ENCODE data around the gene PIGR. TPM values are rescaled to one million over a fixed set of nuclear protein-coding genes. Genes with fewer than 3 reads are reported as not detected.
A peak's percentile ranks its signal among the peaks of the same experiment; 100 is the strongest.

The PIGR gene
- total RNA-seq, 1 donor, result not detected

- no peak for DNase-seq (ENCODE audit: low read depth)
- no peak overlapping the region for H3K4me3 ChIP-seq (ENCODE audit: low read depth, low read length)
These were observed 6.3 kb downstream of the PIGR start for GRCh38 chr1:206939841-206940587.

GRCh38 chr1:206939131-206939530 is 7.1 kb downstream of the PIGR start:
- TF ChIP-seq CTCF (IDR thresholded peaks at IDR 0.05; ENCODE audit: insufficient read depth, low read depth, low read length), result no peak
- no peak for DNase-seq (ENCODE audit: low read depth)
- no peak overlapping the region for H3K4me3 ChIP-seq (ENCODE audit: low read depth, low read length)

More at GRCh38 chr1:206939841-206940587, 6.3 kb downstream of the PIGR start:
- TF ChIP-seq CTCF (IDR thresholded peaks at IDR 0.05; ENCODE audit: insufficient read depth, low read depth, low read length), result no peak

GRCh38 chr1:206937425-206937824 is 8.8 kb downstream of the PIGR start:
- no peak overlapping the region for H3K4me3 ChIP-seq (ENCODE audit: low read depth, low read length)
- DNase-seq (ENCODE audit: low read depth), result no peak
- no peak for TF ChIP-seq CTCF (IDR thresholded peaks at IDR 0.05; ENCODE audit: insufficient read depth, low read depth, low read length)

- H3K4me3 ChIP-seq (ENCODE audit: low read depth, low read length), result no peak overlapping the region
- peak; percentile 80 for TF ChIP-seq CTCF (IDR thresholded peaks at IDR 0.05; ENCODE audit: insufficient read depth, low read depth, low read length)
- DNase-seq (ENCODE audit: low read depth), result peak; percentile 56
These were observed 10.7 kb downstream of the PIGR start for GRCh38 chr1:206935491-206936067.

- TF ChIP-seq CTCF (IDR thresholded peaks at IDR 0.05; ENCODE audit: insufficient read depth, low read depth, low read length), result peak; percentile 71
- H3K4me3 ChIP-seq (ENCODE audit: low read depth, low read length), result no peak overlapping the region
- DNase-seq (ENCODE audit: low read depth), result peak; percentile 22
These were observed 12.8 kb downstream of the PIGR start for GRCh38 chr1:206933333-206933945.

GRCh38 chr1:206932177-206932576 is 14.1 kb downstream of the PIGR start:
- TF ChIP-seq CTCF (IDR thresholded peaks at IDR 0.05; ENCODE audit: insufficient read depth, low read depth, low read length), result no peak

More at GRCh38 chr1:206932177-206932576, 14.1 kb downstream of the PIGR start:
- no peak for DNase-seq (ENCODE audit: low read depth)
- no peak overlapping the region for H3K4me3 ChIP-seq (ENCODE audit: low read depth, low read length)

Data from fibroblast of villous mesenchyme (primary cell).